ENCODE results near the gene EFL1. TPM values are rescaled to one million over a fixed set of nuclear protein-coding genes. Genes with fewer than 3 reads are reported as not detected.

EFL1 gene
- polyA plus RNA-seq, 4 donors: 21.5 to 23.8 (median 22.0) TPM

DNA sequence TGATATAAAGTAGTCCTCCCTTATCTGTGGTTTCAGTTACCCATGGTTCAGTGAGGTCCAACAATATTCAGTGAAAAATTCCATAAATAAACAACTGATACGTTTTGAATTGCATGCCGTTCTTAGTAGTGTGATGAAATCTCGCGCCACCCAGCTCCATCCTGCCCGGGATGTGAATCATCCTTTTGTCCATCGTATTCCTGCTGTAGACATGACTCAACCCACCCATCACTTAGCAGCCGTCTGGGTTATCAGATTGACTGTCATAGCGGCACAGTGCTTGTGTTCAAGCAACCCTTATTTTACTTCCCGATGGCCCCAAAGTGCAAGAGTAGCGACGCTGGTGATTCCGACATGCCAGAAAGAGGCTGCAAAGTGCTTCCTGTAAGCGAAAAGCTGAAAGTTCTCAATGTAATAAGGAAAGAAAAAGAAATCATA lies 168.7 kb downstream of the EFL1 start:
- DNase-seq (ENCODE audit: low read depth in 4 of 4, low spot score in 3 of 4): no peak

DNA sequence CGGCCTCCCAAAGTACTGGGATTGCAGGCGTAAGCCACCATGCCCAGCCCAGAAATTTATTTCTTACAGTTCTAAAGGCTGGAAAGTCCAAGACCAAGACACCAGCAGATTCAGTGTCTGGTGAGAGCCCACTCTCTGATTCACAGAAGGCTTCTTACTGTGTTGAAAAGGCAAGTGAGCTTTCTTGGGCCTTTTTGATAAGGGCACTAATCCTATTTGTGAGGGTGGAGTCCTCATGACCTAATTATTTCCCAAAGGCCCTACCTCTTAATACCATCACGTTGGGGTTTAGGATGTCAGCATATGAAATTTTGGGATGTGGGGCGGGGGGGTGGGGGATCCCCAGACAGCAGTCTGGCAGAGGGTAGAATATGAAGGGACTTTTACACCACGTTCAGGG lies 169.2 kb downstream of the EFL1 start:
- no peak for DNase-seq (ENCODE audit: low read depth in 4 of 4, low spot score in 3 of 4)

DNA sequence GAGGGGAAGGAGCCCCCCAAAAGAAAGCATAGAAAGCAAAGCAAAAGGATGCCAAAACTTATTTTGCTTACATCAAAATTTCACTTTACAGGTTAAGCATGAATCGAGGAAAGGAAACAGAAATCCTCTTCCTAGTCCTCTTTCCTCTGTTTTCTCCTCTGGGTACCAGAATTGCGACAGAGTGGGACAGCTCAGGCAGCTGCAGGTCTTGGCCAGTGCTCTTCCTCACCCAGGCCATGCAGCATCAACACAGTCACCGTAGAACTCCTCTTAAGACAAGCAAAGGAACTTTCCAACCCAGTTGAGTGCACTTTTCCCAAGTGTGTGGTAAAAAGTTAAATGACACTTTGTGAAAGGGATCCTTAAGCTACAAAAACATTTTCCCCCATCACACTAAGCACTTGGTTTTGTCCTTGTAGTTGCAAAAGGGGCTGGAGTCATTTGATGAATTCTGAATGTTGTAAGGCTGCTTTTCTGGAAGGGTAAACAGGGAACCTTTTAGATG lies 170.8 kb downstream of the EFL1 start:
- DNase-seq (ENCODE audit: low read depth in 4 of 4, low spot score in 3 of 4): no peak

DNA sequence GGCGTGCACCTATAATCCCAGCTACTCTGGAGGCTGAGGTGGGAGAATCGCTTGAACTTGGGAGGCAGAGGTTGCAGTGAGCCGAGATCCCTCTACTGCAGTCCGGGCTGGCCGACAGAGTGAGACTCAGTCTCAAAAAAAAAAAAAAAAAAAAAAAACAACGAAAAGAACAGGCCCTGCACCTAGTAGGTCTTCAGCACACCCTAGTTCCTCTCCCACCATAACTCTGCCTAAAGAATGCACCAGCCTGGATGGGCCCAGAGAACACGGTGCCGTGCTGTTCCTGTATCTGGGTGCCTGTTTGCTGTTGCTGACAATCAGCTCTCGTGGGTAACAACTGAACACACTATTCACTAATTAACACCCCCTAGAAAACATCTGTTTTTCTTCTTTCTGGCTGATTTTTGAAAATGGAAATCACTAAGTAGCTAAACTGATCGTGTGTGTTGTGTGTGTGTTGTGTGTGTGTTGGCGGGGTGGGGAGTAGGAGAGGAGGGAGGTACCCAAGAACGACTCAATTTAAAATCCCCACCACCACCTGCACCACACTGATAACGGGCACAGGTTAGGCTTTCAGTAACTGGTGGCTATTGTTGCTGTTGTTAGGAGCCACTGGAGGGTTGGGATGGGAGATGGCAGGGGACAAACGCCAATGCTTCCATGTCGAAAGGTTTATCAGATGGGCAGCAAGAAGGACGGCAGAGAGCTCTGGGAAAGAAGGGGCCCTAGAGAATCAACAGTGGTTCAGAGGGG lies 176.1 kb downstream of the EFL1 start:
- no peak for DNase-seq (ENCODE audit: low read depth in 4 of 4, low spot score in 3 of 4)

DNA sequence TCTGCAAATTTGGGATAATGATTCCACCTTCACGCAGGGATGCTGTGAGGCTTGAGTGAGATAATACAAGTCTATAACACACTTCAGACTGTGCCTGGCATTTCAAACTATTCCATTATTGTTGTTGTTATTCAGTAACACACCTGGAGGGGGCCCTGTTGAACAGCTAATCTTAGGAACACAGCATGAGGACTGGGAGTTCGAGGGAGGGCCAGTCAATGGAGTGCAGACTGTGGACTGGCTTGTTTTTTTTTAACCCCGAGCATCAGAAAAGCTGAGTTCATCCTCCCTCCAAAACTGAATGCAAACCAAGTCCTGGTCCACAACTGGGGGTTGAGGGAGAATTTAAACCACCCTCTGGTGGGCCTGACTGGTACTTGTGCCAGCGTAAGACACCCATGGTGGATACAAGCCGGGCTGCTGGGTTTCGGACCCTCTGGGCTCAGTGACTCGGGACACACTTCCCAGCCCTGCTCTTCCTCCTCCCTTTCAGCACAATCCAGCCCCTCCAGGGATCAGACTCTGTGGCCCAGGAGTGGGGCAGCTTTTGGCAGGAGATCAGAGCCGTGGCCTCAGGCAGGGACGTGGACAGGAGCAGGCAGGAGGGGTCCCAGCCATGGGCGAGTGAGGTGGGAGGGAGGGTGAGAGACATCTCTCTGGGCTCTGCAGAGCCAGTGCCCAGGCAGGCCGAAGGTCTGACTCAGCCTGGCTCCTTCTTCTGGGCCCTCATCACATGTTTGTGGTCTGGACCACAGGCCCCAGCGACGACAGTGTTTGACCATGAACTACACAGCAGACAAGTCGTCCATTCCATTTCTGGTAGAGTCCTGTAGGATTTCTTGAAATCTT lies 180.4 kb downstream of the EFL1 start:
- DNase-seq (ENCODE audit: low read depth in 4 of 4, low spot score in 3 of 4): no peak

DNA sequence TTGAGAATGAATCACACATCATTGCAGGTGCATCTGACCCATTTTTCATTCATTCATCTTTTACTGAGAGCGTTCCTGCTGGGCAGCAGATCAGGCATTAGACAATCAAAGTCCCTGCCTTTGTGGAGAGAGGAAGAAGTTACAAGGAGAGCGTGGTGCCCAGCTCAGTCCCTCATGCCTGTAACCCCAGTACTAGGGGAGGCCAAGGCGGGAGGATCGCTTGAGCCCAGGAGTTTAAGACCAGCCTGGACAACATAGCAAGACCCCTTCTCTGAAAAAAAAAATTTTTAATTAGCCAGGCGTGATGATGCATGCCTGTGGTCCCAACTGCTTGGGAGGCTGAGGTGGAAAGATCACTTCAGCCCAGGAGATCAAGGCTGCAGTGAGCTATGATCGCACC lies 181.8 kb downstream of the EFL1 start:
- DNase-seq (ENCODE audit: low read depth in 4 of 4, low spot score in 3 of 4): no peak

Other genes starting within 250 kb of the EFL1 start
- 10 to 100 TPM; 17.1 to 19.3 (median 19.0) TPM for gene MEX3B, start 216.7 kb downstream of the EFL1 start, polyA plus RNA-seq (ENCODE audit: insufficient read length in 4 of 4)
- 1 to 10 TPM; 5.1 to 6.9 (median 5.9) TPM for gene SAXO2, start 84 bp upstream of the EFL1 start, polyA plus RNA-seq (ENCODE audit: insufficient read length in 4 of 4)
- gene GOLGA6L10, start 86.7 kb upstream of the EFL1 start, polyA plus RNA-seq (ENCODE audit: insufficient read length in 4 of 4): 1 to 10 TPM; 3.1 to 8.9 (median 3.8) TPM
- 10 to 100 TPM in 1 of 4 donors, 1 to 10 TPM in 3; 5.4 to 12.9 (median 7.6) TPM for gene GOLGA6L9, start 167.1 kb upstream of the EFL1 start, polyA plus RNA-seq (ENCODE audit: insufficient read length in 4 of 4)

Measured in right renal pelvis (tissue), 4 donors.